K562 (cell line): Measurements from ENCODE around the gene FASN. TPM values are rescaled to one million over a fixed set of nuclear protein-coding genes. Genes with fewer than 3 reads are reported as not detected.

Source experiments
- ARID3A ChIP-seq: IDR thresholded peaks from 2 replicates; pipeline ENCODE4 v1.6.1; 2012; ENCODE audit warnings: low read depth, low read length, improper control_type of control experiment, borderline replicate concordance
- BCOR ChIP-seq: fragments of 450-650 bp; IDR thresholded peaks from 2 replicates; pipeline ENCODE4 v1.6.1; 2016
- BRD4 ChIP-seq: fragments of 200-600 bp; sonication (generic); IDR thresholded peaks from 2 replicates; pipeline ENCODE4 v1.6.1; 2017; ENCODE audit warnings: inconsistent platforms
- CC2D1A ChIP-seq: fragments of 450-650 bp; IDR thresholded peaks from 2 replicates; pipeline ENCODE4 v1.6.1; 2017; ENCODE audit warnings: mild to moderate bottlenecking
- CREM ChIP-seq: IDR thresholded peaks from 2 replicates; pipeline ENCODE4 v1.6.1; 2014; ENCODE audit warnings: antibody characterized with exemption, low read depth
- FOXP4 ChIP-seq: sonication (generic); formaldehyde crosslinking; IDR thresholded peaks from 2 replicates; pipeline ENCODE4 v1.8.0; 2022; ENCODE audit warnings: mild to moderate bottlenecking, missing genetic modification reagents, borderline replicate concordance
- GATAD2B ChIP-seq: fragments of 450-650 bp; IDR thresholded peaks from 2 replicates; pipeline ENCODE4 v1.6.1; 2017; ENCODE audit warnings: mild to moderate bottlenecking, borderline replicate concordance
- HIVEP1 ChIP-seq: fragments of 250-450 bp; sonication (Bioruptor Pico); IDR thresholded peaks from 2 replicates; pipeline ENCODE4 v1.4.0; 2020; ENCODE audit warnings: mild to moderate bottlenecking
- NBN ChIP-seq: fragments of 450-650 bp; IDR thresholded peaks from 2 replicates; pipeline ENCODE4 v1.6.1; 2016; ENCODE audit warnings: low read depth, mild to moderate bottlenecking
- NCOA4 ChIP-seq: fragments of 450-650 bp; IDR thresholded peaks from 2 replicates; pipeline ENCODE4 v1.6.1; 2018; ENCODE audit warnings: mild to moderate bottlenecking; ENCODE audit not compliant: partially characterized antibody
- NR0B1 ChIP-seq: fragments of 450-650 bp; IDR thresholded peaks from one replicate; pipeline ENCODE4 v1.6.1; 2018; ENCODE audit warnings: mild to moderate bottlenecking, moderate library complexity; ENCODE audit not compliant: partially characterized antibody
- PHF8 ChIP-seq: fragments of 200-600 bp; sonication (generic); IDR thresholded peaks from 2 replicates; pipeline ENCODE4 v1.6.1; 2012; ENCODE audit warnings: mixed run types, mild to moderate bottlenecking, inconsistent platforms, low read length, moderate library complexity, borderline replicate concordance
- SFPQ ChIP-seq: fragments of 200-400 bp; formaldehyde crosslinking; IDR thresholded peaks from 2 replicates; pipeline ENCODE4 v1.6.1; 2017; ENCODE audit warnings: mild to moderate bottlenecking, low read depth, low read length, moderate library complexity
- TBP ChIP-seq: optimal IDR thresholded peaks from 2 replicates; pipeline ENCODE3; 2011; ENCODE audit warnings: low read depth, low read length, improper control_type of control experiment
- TCF7L2 ChIP-seq: fragments of 150-350 bp; IDR thresholded peaks from 2 replicates; pipeline ENCODE4 v1.6.1; 2016; ENCODE audit warnings: low read depth, mild to moderate bottlenecking, low read length, moderate library complexity
- TCFL5 ChIP-seq: fragments of 250-450 bp; sonication (Bioruptor Pico); conservative IDR thresholded peaks from 2 replicates; pipeline ENCODE4 v1.6.1; 2021; ENCODE audit warnings: mild to moderate bottlenecking, moderate library complexity, matching md5 sums
- ZBTB5 ChIP-seq: fragments of 450-650 bp; IDR thresholded peaks from 2 replicates; pipeline ENCODE4 v1.6.1; 2017; ENCODE audit warnings: antibody characterized with exemption
- ZFX ChIP-seq: sonication (generic); formaldehyde crosslinking; IDR thresholded peaks from 2 replicates; pipeline ENCODE4 v1.8.0; 2022; ENCODE audit warnings: mild to moderate bottlenecking, missing genetic modification reagents, moderate library complexity
- ZNF184 ChIP-seq: sonication (generic); formaldehyde crosslinking; IDR thresholded peaks from 2 replicates; pipeline ENCODE4 v1.5.0; 2020; ENCODE audit warnings: missing genetic modification reagents
- polyA plus RNA-seq, 8 experiments: library from polyadenylated mRNA; depleted of rRNA in 4 of 8; stranded (reverse) in 5 of 8; unstranded in 3 of 8; fragments of >200 nt; fragmentation: Nextera tagmentation in 2 of 8; fragmentation: Illumina TruSeq in 1 of 8; extraction: Ambion mirVana in 2 of 8; extraction: Trizol in 1 of 8; gene quantifications; 2 replicates each; pipeline versions ENCODE4 v1.2.1 to v1.2.3, GENCODE V29; 2011 to 2014; ENCODE audit warnings: inconsistent platforms in 1 of 8, missing spikeins in 1 of 8
- total RNA-seq, 7 experiments: library from RNA; depleted of rRNA in 6 of 7; stranded (reverse); fragments of >200 nt in 6 of 7; fragmentation: Illumina TruSeq in 2 of 7; extraction: Trizol in 2 of 7; gene quantifications; 2 replicates each; pipeline versions ENCODE4 v1.2.1 to v1.2.3, GENCODE V29; 2011 to 2021; ENCODE audit warnings: low replicate concordance in 1 of 7

The FASN gene
- total and polyA plus RNA-seq, 9 of the 15 experiments (the other 6 are each of a cell fraction or from before 2014, with no cell fraction given): 0.15 to 663 (median 49.9) TPM

- peak; percentile 88; the same call in 1 of the 2 replicates for TF ChIP-seq PHF8
- no peak for TF ChIP-seq SFPQ
- TF ChIP-seq NBN: peak; percentile 26; the same call in 1 of the 2 replicates
- TF ChIP-seq BRD4: peak; percentile 65; the same call in 1 of the 2 replicates
- TF ChIP-seq BCOR: peak; percentile 65
- TF ChIP-seq NR0B1: no peak
- no peak for TF ChIP-seq TCFL5 (CRISPR knock-in tag)
- TF ChIP-seq NCOA4: no peak
- no peak for TF ChIP-seq CC2D1A
- TF ChIP-seq ZNF184 (CRISPR knock-in tag): no peak
- no peak for TF ChIP-seq HIVEP1 (CRISPR knock-in tag)
- no peak for TF ChIP-seq TCF7L2
- TF ChIP-seq CREM: peak; percentile 61; the same call in 1 of the 2 replicates
- TF ChIP-seq ZBTB5: no peak
- no peak for TF ChIP-seq ARID3A
- peak; percentile 97 for TF ChIP-seq ZFX (CRISPR knock-in tag)
- TF ChIP-seq FOXP4 (CRISPR knock-in tag): no peak; the same call in 1 of the 2 replicates
- peak; percentile 91; the same call in 1 of the 2 replicates for TF ChIP-seq GATAD2B
- TF ChIP-seq TBP: peak; percentile 91
Observed at GRCh38 chr17:82037092-82037888, 60.7 kb downstream of the FASN start, which contains the start of gene DCXR (continued).
